SK-N-SH treated with all-trans-retinoic acid at 6 μM for 48 hours (cell line): ENCODE data around the gene PARP9.

ENCODE experiments used
- ATAC-seq: fragments of 200-7000 bp; cut with Tn5 transposase; 3 replicates; pipeline ENCODE4 v1.9.1; 2020; ENCODE audit warnings: mild to moderate bottlenecking, moderate library complexity
- ARNTL ChIP-seq: fragments of 450-650 bp; formaldehyde crosslinking; IDR thresholded peaks from 2 replicates; pipeline ENCODE4 v1.5.0; 2020; ENCODE audit warnings: low read depth, mild to moderate bottlenecking, moderate library complexity, borderline replicate concordance
- BACH2 ChIP-seq: fragments of 250-450 bp; sonication (Bioruptor Pico); IDR thresholded peaks from 2 replicates; pipeline ENCODE4 v1.9.0; 2021; ENCODE audit warnings: mild to moderate bottlenecking, borderline replicate concordance
- CSDC2 ChIP-seq: fragments of 250-450 bp; sonication (Bioruptor Pico); IDR thresholded peaks from 2 replicates; pipeline ENCODE4 v1.5.0; 2020; ENCODE audit warnings: mild to moderate bottlenecking, moderate library complexity
- GLIS3 ChIP-seq: fragments of 250-450 bp; sonication (Bioruptor Pico); IDR thresholded peaks from 2 replicates; pipeline ENCODE4 v1.5.0; 2020; ENCODE audit warnings: mild to moderate bottlenecking, moderate library complexity
- ISL1 ChIP-seq: fragments of 250-450 bp; sonication (Bioruptor Pico); IDR thresholded peaks from 2 replicates; pipeline ENCODE4 v2.1.2; 2022; ENCODE audit warnings: mild to moderate bottlenecking, moderate library complexity
- PPARA ChIP-seq: fragments of 250-450 bp; sonication (Bioruptor Pico); IDR thresholded peaks from 2 replicates; pipeline ENCODE4 v1.5.0; 2020; ENCODE audit warnings: mild to moderate bottlenecking, borderline replicate concordance
- RARB ChIP-seq: fragments of 250-450 bp; sonication (Bioruptor Pico); IDR thresholded peaks from 2 replicates; pipeline ENCODE4 v1.8.0; 2021; ENCODE audit warnings: mild to moderate bottlenecking, moderate library complexity
- SNAI2 ChIP-seq: fragments of 250-450 bp; sonication (Bioruptor Pico); IDR thresholded peaks from 2 replicates; pipeline ENCODE4 v1.5.0; 2020; ENCODE audit warnings: mild to moderate bottlenecking, moderate library complexity
- TCF4 ChIP-seq: fragments of 250-450 bp; sonication (Bioruptor Pico); IDR thresholded peaks from 2 replicates; pipeline ENCODE4 v1.8.0; 2021; ENCODE audit warnings: mild to moderate bottlenecking, moderate library complexity, borderline replicate concordance
- TOX ChIP-seq: fragments of 250-450 bp; sonication (Bioruptor Pico); IDR thresholded peaks from 2 replicates; pipeline ENCODE4 v1.8.0; 2021; ENCODE audit warnings: mild to moderate bottlenecking, moderate library complexity, borderline replicate concordance
- ZC3H10 ChIP-seq: fragments of 250-450 bp; sonication (Bioruptor Pico); IDR thresholded peaks from 2 replicates; pipeline ENCODE4 v1.5.1; 2021; ENCODE audit warnings: mild to moderate bottlenecking, moderate library complexity
- ZFP3 ChIP-seq: fragments of 250-450 bp; sonication (Bioruptor Pico); IDR thresholded peaks from 2 replicates; pipeline ENCODE4 v1.5.0; 2020; ENCODE audit warnings: mild to moderate bottlenecking, moderate library complexity
- ZNF565 ChIP-seq: fragments of 450-650 bp; formaldehyde crosslinking; conservative IDR thresholded peaks from 2 replicates; pipeline ENCODE4 v1.5.0; 2020; ENCODE audit warnings: low read depth, mild to moderate bottlenecking, moderate library complexity
- ZNF70 ChIP-seq: fragments of 450-650 bp; formaldehyde crosslinking; IDR thresholded peaks from 2 replicates; pipeline ENCODE4 v1.5.0; 2020; ENCODE audit warnings: mild to moderate bottlenecking, moderate library complexity
- ZNF8 ChIP-seq: fragments of 450-650 bp; formaldehyde crosslinking; IDR thresholded peaks from 2 replicates; pipeline ENCODE4 v1.5.0; 2020; ENCODE audit warnings: mild to moderate bottlenecking, moderate library complexity
- TF ChIP-seq, protein P1 (sequence below): fragments of 250-450 bp; sonication (Bioruptor Pico); IDR thresholded peaks from 2 replicates; pipeline ENCODE4 v1.8.0; 2020; ENCODE audit warnings: mild to moderate bottlenecking, moderate library complexity, borderline replicate concordance
- TF ChIP-seq, protein P2 (sequence below): fragments of 250-450 bp; sonication (Bioruptor Pico); IDR thresholded peaks from 2 replicates; pipeline ENCODE4 v1.5.0; 2020; ENCODE audit warnings: mild to moderate bottlenecking, moderate library complexity
- TF ChIP-seq, protein P3 (sequence below): fragments of 250-450 bp; sonication (Bioruptor Pico); IDR thresholded peaks from 2 replicates; pipeline ENCODE4 v1.5.1; 2020; ENCODE audit warnings: low read depth, mild to moderate bottlenecking, moderate library complexity
- TF ChIP-seq, protein P4 (sequence below): fragments of 250-450 bp; sonication (Bioruptor Pico); IDR thresholded peaks from 2 replicates; pipeline ENCODE4 v1.5.1; 2021; ENCODE audit warnings: mild to moderate bottlenecking, moderate library complexity
- TF ChIP-seq, protein P5 (sequence below): fragments of 250-450 bp; sonication (Bioruptor Pico); IDR thresholded peaks from 2 replicates; pipeline ENCODE4 v1.8.0; 2021; ENCODE audit warnings: low read depth, mild to moderate bottlenecking, moderate library complexity, borderline replicate concordance

PARP9 gene

DNA sequence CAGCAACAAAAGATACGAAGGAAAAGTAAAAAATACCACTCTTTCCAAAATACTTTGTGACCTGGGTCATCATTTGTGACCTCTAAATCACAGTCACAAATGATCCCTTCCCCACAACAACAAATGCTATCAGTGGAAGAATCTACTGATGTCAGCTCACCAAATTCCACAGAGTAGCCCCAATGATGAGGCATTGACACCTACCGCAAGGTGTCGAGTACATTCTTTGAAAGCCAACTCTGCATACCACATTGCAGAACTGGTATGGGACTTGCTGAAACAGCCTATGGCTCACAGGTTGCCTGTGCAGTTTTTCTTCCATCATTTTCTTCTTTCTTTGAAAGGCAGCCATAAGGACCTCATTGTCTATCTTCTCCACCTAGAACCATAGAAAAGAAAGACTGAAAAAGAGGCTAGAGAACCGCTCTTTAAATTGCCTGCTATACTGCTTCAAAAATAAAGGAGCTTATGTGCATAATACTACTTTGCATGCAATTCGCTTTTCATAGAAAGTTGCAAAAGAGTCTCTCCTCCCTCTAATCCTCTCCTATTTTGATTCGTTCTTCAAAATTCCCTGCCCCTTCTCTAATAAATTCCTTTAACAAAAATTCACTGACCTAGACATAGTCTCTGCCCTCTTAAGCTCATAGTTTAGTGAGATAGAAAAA, 28.0 kb downstream of the PARP9 start:
- TF ChIP-seq, protein P1, sequence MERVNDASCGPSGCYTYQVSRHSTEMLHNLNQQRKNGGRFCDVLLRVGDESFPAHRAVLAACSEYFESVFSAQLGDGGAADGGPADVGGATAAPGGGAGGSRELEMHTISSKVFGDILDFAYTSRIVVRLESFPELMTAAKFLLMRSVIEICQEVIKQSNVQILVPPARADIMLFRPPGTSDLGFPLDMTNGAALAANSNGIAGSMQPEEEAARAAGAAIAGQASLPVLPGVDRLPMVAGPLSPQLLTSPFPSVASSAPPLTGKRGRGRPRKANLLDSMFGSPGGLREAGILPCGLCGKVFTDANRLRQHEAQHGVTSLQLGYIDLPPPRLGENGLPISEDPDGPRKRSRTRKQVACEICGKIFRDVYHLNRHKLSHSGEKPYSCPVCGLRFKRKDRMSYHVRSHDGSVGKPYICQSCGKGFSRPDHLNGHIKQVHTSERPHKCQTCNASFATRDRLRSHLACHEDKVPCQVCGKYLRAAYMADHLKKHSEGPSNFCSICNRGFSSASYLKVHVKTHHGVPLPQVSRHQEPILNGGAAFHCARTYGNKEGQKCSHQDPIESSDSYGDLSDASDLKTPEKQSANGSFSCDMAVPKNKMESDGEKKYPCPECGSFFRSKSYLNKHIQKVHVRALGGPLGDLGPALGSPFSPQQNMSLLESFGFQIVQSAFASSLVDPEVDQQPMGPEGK = no peak
- TF ChIP-seq ZNF70 (CRISPR knock-in tag) = no peak
- no peak for TF ChIP-seq GLIS3 (CRISPR knock-in tag)
- TF ChIP-seq PPARA = no peak
- no peak for TF ChIP-seq ZNF8 (CRISPR knock-in tag)
- no peak for ATAC-seq

DNA sequence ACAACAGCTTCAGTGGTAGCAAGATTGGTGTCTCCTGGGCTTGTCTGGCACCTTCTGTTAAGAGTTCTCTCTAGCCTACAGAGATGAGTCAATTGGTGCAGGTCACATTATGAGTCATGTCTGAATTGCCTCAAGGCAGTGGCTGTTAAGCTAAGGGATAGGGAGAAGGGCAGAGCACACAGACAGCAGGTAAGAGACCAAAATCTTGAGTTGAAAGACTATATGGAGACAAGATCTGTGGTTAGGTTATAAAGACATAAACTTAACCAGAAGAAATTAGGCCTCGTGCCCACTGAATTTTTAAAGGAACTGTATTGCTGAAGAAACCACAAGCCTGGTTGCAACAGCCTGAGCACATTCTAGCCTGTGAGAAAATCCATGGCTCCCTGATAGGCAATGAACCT, 30.2 kb downstream of the PARP9 start:
- ATAC-seq = peak; percentile 96
- TF ChIP-seq, protein P1 = no peak
- TF ChIP-seq CSDC2 (CRISPR knock-in tag) = no peak
- no peak for TF ChIP-seq ISL1 (CRISPR knock-in tag)
- no peak for TF ChIP-seq PPARA
- TF ChIP-seq RARB (CRISPR knock-in tag) = no peak
- no peak for TF ChIP-seq ZNF70 (CRISPR knock-in tag)
- TF ChIP-seq ZFP3 (CRISPR knock-in tag) = no peak
- TF ChIP-seq BACH2 (CRISPR knock-in tag) = no peak
- no peak for TF ChIP-seq ZNF565 (CRISPR knock-in tag)
- TF ChIP-seq SNAI2 (CRISPR knock-in tag) = no peak
- no peak for TF ChIP-seq TOX (CRISPR knock-in tag)
- TF ChIP-seq, all 23 proteins: peak for 0

DNA sequence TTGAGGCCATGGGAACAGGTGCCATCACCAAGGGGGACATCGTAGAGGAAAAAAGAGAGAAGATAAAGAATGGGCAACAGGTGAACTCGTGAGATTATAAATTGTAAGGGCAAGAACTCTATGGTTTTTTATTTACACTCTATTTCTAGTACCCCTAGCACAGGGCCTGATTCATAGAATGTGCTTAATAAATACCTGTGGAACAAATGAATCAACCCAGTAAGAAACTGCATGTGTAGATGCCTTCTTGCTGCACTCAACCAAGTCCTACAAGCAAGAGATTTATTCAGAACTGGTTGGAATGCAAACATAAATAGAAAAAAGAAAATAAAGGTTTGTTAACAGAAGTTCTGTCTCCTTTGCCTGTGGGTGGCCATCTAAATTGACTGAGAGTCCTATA, 30.6 kb downstream of the PARP9 start:
- ATAC-seq = no peak
- TF ChIP-seq, protein P2, sequence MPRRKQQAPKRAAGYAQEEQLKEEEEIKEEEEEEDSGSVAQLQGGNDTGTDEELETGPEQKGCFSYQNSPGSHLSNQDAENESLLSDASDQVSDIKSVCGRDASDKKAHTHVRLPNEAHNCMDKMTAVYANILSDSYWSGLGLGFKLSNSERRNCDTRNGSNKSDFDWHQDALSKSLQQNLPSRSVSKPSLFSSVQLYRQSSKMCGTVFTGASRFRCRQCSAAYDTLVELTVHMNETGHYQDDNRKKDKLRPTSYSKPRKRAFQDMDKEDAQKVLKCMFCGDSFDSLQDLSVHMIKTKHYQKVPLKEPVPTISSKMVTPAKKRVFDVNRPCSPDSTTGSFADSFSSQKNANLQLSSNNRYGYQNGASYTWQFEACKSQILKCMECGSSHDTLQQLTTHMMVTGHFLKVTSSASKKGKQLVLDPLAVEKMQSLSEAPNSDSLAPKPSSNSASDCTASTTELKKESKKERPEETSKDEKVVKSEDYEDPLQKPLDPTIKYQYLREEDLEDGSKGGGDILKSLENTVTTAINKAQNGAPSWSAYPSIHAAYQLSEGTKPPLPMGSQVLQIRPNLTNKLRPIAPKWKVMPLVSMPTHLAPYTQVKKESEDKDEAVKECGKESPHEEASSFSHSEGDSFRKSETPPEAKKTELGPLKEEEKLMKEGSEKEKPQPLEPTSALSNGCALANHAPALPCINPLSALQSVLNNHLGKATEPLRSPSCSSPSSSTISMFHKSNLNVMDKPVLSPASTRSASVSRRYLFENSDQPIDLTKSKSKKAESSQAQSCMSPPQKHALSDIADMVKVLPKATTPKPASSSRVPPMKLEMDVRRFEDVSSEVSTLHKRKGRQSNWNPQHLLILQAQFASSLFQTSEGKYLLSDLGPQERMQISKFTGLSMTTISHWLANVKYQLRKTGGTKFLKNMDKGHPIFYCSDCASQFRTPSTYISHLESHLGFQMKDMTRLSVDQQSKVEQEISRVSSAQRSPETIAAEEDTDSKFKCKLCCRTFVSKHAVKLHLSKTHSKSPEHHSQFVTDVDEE (CRISPR knock-in tag) = no peak
- TF ChIP-seq BACH2 (CRISPR knock-in tag) (no peak), ZNF8 (CRISPR knock-in tag) (no peak), ZC3H10 (CRISPR knock-in tag) (no peak), CSDC2 (CRISPR knock-in tag) (no peak), ARNTL (CRISPR knock-in tag) (no peak), TCF4 (CRISPR knock-in tag) (no peak)
- TF ChIP-seq, protein P3, sequence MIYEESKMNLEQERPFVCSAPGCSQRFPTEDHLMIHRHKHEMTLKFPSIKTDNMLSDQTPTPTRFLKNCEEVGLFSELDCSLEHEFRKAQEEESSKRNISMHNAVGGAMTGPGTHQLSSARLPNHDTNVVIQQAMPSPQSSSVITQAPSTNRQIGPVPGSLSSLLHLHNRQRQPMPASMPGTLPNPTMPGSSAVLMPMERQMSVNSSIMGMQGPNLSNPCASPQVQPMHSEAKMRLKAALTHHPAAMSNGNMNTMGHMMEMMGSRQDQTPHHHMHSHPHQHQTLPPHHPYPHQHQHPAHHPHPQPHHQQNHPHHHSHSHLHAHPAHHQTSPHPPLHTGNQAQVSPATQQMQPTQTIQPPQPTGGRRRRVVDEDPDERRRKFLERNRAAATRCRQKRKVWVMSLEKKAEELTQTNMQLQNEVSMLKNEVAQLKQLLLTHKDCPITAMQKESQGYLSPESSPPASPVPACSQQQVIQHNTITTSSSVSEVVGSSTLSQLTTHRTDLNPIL (CRISPR knock-in tag) = no peak
- TF ChIP-seq, protein P4, sequence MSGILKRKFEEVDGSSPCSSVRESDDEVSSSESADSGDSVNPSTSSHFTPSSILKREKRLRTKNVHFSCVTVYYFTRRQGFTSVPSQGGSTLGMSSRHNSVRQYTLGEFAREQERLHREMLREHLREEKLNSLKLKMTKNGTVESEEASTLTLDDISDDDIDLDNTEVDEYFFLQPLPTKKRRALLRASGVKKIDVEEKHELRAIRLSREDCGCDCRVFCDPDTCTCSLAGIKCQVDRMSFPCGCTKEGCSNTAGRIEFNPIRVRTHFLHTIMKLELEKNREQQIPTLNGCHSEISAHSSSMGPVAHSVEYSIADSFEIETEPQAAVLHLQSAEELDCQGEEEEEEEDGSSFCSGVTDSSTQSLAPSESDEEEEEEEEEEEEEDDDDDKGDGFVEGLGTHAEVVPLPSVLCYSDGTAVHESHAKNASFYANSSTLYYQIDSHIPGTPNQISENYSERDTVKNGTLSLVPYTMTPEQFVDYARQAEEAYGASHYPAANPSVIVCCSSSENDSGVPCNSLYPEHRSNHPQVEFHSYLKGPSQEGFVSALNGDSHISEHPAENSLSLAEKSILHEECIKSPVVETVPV (CRISPR knock-in tag) = no peak
- TF ChIP-seq, protein P5, sequence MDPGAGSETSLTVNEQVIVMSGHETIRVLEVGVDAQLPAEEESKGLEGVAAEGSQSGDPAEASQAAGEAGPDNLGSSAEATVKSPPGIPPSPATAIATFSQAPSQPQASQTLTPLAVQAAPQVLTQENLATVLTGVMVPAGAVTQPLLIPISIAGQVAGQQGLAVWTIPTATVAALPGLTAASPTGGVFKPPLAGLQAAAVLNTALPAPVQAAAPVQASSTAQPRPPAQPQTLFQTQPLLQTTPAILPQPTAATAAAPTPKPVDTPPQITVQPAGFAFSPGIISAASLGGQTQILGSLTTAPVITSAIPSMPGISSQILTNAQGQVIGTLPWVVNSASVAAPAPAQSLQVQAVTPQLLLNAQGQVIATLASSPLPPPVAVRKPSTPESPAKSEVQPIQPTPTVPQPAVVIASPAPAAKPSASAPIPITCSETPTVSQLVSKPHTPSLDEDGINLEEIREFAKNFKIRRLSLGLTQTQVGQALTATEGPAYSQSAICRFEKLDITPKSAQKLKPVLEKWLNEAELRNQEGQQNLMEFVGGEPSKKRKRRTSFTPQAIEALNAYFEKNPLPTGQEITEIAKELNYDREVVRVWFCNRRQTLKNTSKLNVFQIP (CRISPR knock-in tag) = no peak
